H1 (cell line): ENCODE results near the gene SIT1. TPM values are rescaled to one million over a fixed set of nuclear protein-coding genes. Genes with fewer than 3 reads are reported as not detected.

ENCODE experiments used
- SAP30 ChIP-seq: fragments of 300-600 bp; sonication (generic); IDR thresholded peaks from 2 replicates; pipeline ENCODE4 v1.7.1; 2012; ENCODE audit warnings: low read length, moderate library complexity, mild to moderate bottlenecking, inconsistent platforms; ENCODE audit not compliant: insufficient read depth, insufficient replicate concordance
- polyA plus RNA-seq, 7 experiments: library from polyadenylated mRNA; depleted of rRNA in 3 of 7; stranded (reverse) in 5 of 7; unstranded in 2 of 7; fragments of >200 nt in 5 of 7; fragments of 200-250 nt in 2 of 7; gene quantifications; 1 replicate in 5 of 7; 2 replicates in 1 of 7; 4 replicates in 1 of 7; pipeline versions ENCODE4 v1.2.1 to v1.2.3, GENCODE V29; 2011 to 2013; ENCODE audit warnings: missing spikeins in 2 of 7, mixed read lengths in 2 of 7
- total RNA-seq: library from RNA; stranded (reverse); fragmentation: NEBNext Ultra II Directional; extraction: Animal tissue kit (Norgen Biotek cat#: 25700); gene quantifications from 2 replicates; pipeline ENCODE4 v1.2.1, GENCODE V29; 2021

The SIT1 gene
- total and polyA plus RNA-seq, 2 of the 8 experiments (the other 6 are each of a cell fraction or from before 2014, with no cell fraction given) = 8.2 to 12.8 TPM

- no peak for TF ChIP-seq SAP30
Measured at GRCh38 chr9:35651956-35652828, 1.5 kb upstream of the SIT1 start (continued).
